MM.1S (cell line): ENCODE measurements around the gene TSPAN11.

Source experiments
- DNase-seq: peaks from one replicate; pipeline ENCODE4 v3.0.0-alpha.2; 2015
- H2AFZ ChIP-seq: fragments of 300-600 bp; sonication (generic); 2 replicates; pipeline ENCODE4 v1.6.0; 2016; ENCODE audit warnings: antibody characterized with exemption, low read length
- H3F3A ChIP-seq: fragments of 300-600 bp; sonication (generic); 2 replicates; pipeline ENCODE4 v1.6.1; 2016; ENCODE audit warnings: mild to moderate bottlenecking, antibody characterized with exemption, low read length, moderate library complexity, mixed read lengths; ENCODE audit not compliant: insufficient read depth
- H3K27ac ChIP-seq: fragments of 300-600 bp; sonication (generic); 2 replicates; pipeline ENCODE4 v1.5.1; 2016; ENCODE audit warnings: mild to moderate bottlenecking, low read length
- H3K27me3 ChIP-seq: fragments of 300-600 bp; sonication (generic); replicated peaks from 2 replicates; pipeline ENCODE4 v1.6.0; 2016; ENCODE audit warnings: low read length; ENCODE audit not compliant: insufficient read depth
- H3K36me3 ChIP-seq: fragments of 300-600 bp; sonication (generic); replicated peaks from 2 replicates; pipeline ENCODE4 v1.6.1; 2016; ENCODE audit warnings: mild to moderate bottlenecking, low read length, mixed read lengths; ENCODE audit not compliant: insufficient read depth
- H3K4me1 ChIP-seq: fragments of 300-600 bp; sonication (generic); 2 replicates; pipeline ENCODE4 v1.6.1; 2016; ENCODE audit warnings: low read length, mixed read lengths
- H3K4me2 ChIP-seq: fragments of 300-600 bp; sonication (generic); 2 replicates; pipeline ENCODE4 v1.6.0; 2016; ENCODE audit warnings: low read depth, low read length
- H3K4me3 ChIP-seq: fragments of 300-600 bp; sonication (generic); 2 replicates; pipeline ENCODE4 v1.5.1; 2016; ENCODE audit warnings: low read length, mixed read lengths
- H3K79me2 ChIP-seq: fragments of 300-600 bp; sonication (generic); 2 replicates; pipeline ENCODE4 v1.6.1; 2016; ENCODE audit warnings: mixed run types, low read length, mixed read lengths
- H3K9ac ChIP-seq: fragments of 300-600 bp; sonication (generic); 2 replicates; pipeline ENCODE4 v1.6.1; 2016; ENCODE audit warnings: low read length, mixed read lengths
- H3K9me2 ChIP-seq: fragments of 300-600 bp; sonication (generic); replicated peaks from 2 replicates; pipeline ENCODE4 v1.6.1; 2016; ENCODE audit warnings: mild to moderate bottlenecking, low read length, mixed read lengths; ENCODE audit not compliant: insufficient read depth
- H3K9me3 ChIP-seq: fragments of 300-600 bp; sonication (generic); replicated peaks from 2 replicates; pipeline ENCODE4 v1.6.1; 2016; ENCODE audit warnings: mild to moderate bottlenecking, low read length, mixed read lengths; ENCODE audit not compliant: insufficient read depth
- H4K20me1 ChIP-seq: fragments of 300-600 bp; sonication (generic); 2 replicates; pipeline ENCODE4 v1.6.1; 2016; ENCODE audit warnings: mild to moderate bottlenecking, low read length, moderate library complexity, mixed read lengths; ENCODE audit not compliant: insufficient read depth
- CTCF ChIP-seq: fragments of 300-600 bp; sonication (generic); IDR thresholded peaks from 2 replicates; pipeline ENCODE4 v1.5.1; 2016; ENCODE audit warnings: antibody characterized with exemption, low read length, mixed read lengths
- EZH2 ChIP-seq: fragments of 300-600 bp; sonication (generic); optimal IDR thresholded peaks from 2 replicates; pipeline ENCODE3; 2017; ENCODE audit warnings: low read depth, mild to moderate bottlenecking, antibody characterized with exemption, low read length, mixed read lengths
- EZH2phosphoT487 ChIP-seq: fragments of 300-600 bp; sonication (generic); IDR thresholded peaks from 2 replicates; pipeline ENCODE4 v1.6.1; 2018; ENCODE audit warnings: antibody characterized with exemption, low read length

Gene TSPAN11

GRCh38 chr12:30945443-30946164, 19.1 kb downstream of the TSPAN11 start:
- H3K9me3 ChIP-seq = no peaks in the 10 kb centered on the region
- H2AFZ ChIP-seq = no peak overlapping the region
- H3K79me2 ChIP-seq = no peaks in the 10 kb centered on the region
- H3K36me3 ChIP-seq = no peaks in the 10 kb centered on the region
- no peaks in the 10 kb centered on the region for H4K20me1 ChIP-seq
- no peaks in the 10 kb centered on the region for H3K4me1 ChIP-seq
- H3K4me3 ChIP-seq = no peak overlapping the region
- no peaks in the 10 kb centered on the region for H3K27me3 ChIP-seq
- no peak overlapping the region for H3K9ac ChIP-seq
- H3K27ac ChIP-seq = no peak overlapping the region
- H3K9me2 ChIP-seq = no peaks in the 10 kb centered on the region
- no peaks in the 10 kb centered on the region for H3F3A ChIP-seq
- DNase-seq = no peak
- TF ChIP-seq CTCF (no peak), EZH2 (no peak), EZH2phosphoT487 (no peak)
- no peak overlapping the region for H3K4me2 ChIP-seq

- no peaks in the 10 kb centered on the region for H3K79me2 ChIP-seq
- no peaks in the 10 kb centered on the region for H3F3A ChIP-seq
- H3K27me3 ChIP-seq = no peaks in the 10 kb centered on the region
- H3K27ac ChIP-seq = no peak overlapping the region
- DNase-seq = no peak
- no peaks in the 10 kb centered on the region for H4K20me1 ChIP-seq
- H3K4me1 ChIP-seq = peaks cover 14% of the 10 kb centered on the region
- TF ChIP-seq CTCF (no peak), EZH2 (no peak), EZH2phosphoT487 (no peak)
- H3K4me3 ChIP-seq = no peak overlapping the region
- H3K9ac ChIP-seq = no peak overlapping the region
- H3K9me2 ChIP-seq = no peaks in the 10 kb centered on the region
- H3K9me3 ChIP-seq = no peaks in the 10 kb centered on the region
- no peak overlapping the region for H3K4me2 ChIP-seq
- no peaks in the 10 kb centered on the region for H3K36me3 ChIP-seq
- H2AFZ ChIP-seq = no peak overlapping the region
Observed at GRCh38 chr12:30952015-30952414, 25.5 kb downstream of the TSPAN11 start.

- H3K9me2 ChIP-seq = no peaks in the 10 kb centered on the region
- no peaks in the 10 kb centered on the region for H3F3A ChIP-seq
- no peaks in the 10 kb centered on the region for H3K9me3 ChIP-seq
- H3K36me3 ChIP-seq = no peaks in the 10 kb centered on the region
- no peak overlapping the region for H3K4me2 ChIP-seq
- peak overlapping the region; percentile 24; the same call in 1 of the 2 replicates for H3K27ac ChIP-seq
- no peaks in the 10 kb centered on the region for H3K27me3 ChIP-seq
- H3K4me3 ChIP-seq = no peak overlapping the region
- no peaks in the 10 kb centered on the region for H4K20me1 ChIP-seq
- no peak for TF ChIP-seq CTCF
- no peak for TF ChIP-seq EZH2phosphoT487
- no peak for TF ChIP-seq EZH2
- H2AFZ ChIP-seq = no peak overlapping the region
- no peaks in the 10 kb centered on the region for H3K79me2 ChIP-seq
- peaks cover 14% of the 10 kb centered on the region for H3K4me1 ChIP-seq
- peak; percentile 58 for DNase-seq
- H3K9ac ChIP-seq = no peak overlapping the region
Observed at GRCh38 chr12:30953257-30953656, 26.7 kb downstream of the TSPAN11 start.
